Measurements from ENCODE around the gene SLC33A1.
"Not testable (repeated sequence)": the region's sequence is repeated elsewhere in the genome, so short reads cannot be mapped to it uniquely, and the experiment has no call there.

SLC33A1 gene

GRCh38 chr3:155869691-155870090 is 15.5 kb upstream of the SLC33A1 start:
- TF ChIP-seq FOXM1 (IDR thresholded peaks at IDR 0.05; ENCODE audit: borderline replicate concordance), result no peak
- no peak for TF ChIP-seq SP1 (IDR thresholded peaks at IDR 0.05)
- no peak for TF ChIP-seq LEF1 (IDR thresholded peaks at IDR 0.05; ENCODE audit: borderline replicate concordance)
- TF ChIP-seq, protein P1, sequence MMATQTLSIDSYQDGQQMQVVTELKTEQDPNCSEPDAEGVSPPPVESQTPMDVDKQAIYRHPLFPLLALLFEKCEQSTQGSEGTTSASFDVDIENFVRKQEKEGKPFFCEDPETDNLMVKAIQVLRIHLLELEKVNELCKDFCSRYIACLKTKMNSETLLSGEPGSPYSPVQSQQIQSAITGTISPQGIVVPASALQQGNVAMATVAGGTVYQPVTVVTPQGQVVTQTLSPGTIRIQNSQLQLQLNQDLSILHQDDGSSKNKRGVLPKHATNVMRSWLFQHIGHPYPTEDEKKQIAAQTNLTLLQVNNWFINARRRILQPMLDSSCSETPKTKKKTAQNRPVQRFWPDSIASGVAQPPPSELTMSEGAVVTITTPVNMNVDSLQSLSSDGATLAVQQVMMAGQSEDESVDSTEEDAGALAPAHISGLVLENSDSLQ (IDR thresholded peaks at IDR 0.05), result no peak
- no peak for TF ChIP-seq SUZ12 (IDR thresholded peaks at IDR 0.05)
- no peak for TF ChIP-seq ARNT (IDR thresholded peaks at IDR 0.05)
- no peak for TF ChIP-seq ZNF384 (IDR thresholded peaks at IDR 0.05)
- CTCF ChIA-PET, result interaction anchor here (1.0 to 1.9 kb wide), 2 partner anchors 16 to 64 kb away, joined by 4 to 9 read pairs; partner anchors contain the start of genes C3orf33 and SLC33A1
- DNase-seq (ENCODE audit: extremely low spot score), result no peak
- POLR2A ChIA-PET, result interaction anchor here (1.0 to 2.0 kb wide), 5 partner anchors 16 to 125 kb away, joined by 3 to 12 read pairs (median 3); partner anchors contain the start of genes C3orf33, PLCH1 and SLC33A1

DNA sequence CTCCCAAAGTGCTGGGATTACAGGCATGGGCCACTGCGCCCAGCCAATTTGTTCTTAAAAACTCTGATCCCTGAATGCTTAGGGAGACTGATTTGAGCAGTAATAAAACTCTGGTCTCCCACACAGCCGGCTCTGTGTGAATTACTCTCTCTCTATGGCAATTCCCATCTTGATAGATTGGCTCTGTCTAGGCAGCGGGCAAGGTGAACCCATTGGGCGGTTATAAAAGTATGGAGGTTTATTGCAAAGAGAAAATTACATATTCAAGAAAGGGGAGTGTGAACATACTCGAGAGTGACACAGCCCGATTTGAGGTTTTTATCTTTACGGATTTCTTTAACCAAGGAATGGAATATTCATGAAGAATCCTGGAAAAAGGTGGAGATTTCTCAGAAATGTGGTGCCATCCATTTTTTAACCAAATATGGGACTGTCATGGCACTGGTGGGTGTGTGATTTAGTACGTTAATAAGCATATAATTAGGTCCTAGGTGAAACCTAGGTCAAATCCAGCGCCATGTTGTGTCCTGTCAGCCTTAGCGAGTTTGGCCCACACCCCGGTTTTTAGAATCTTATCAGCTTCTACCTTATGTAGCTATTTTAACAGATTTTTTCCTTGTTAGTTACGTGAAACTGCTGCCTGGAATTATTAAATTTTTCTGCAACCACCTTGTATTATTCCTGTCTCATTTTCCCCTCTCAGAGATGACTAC is 9.0 kb upstream of the SLC33A1 start:
- DNase-seq (ENCODE audit: extremely low spot score), result no peak
- ChIA-PET POLR2A (no interaction called here), CTCF (no interaction called here)
- TF ChIP-seq, protein P1 (IDR thresholded peaks at IDR 0.05), result no peak
- TF ChIP-seq TARDBP (IDR thresholded peaks at IDR 0.05) (no peak), CTBP1 (IDR thresholded peaks at IDR 0.05; ENCODE audit: borderline replicate concordance) (no peak), L3MBTL2 (conservative IDR thresholded peaks at IDR 0.05) (no peak), BHLHE40 (IDR thresholded peaks at IDR 0.05; ENCODE audit: borderline replicate concordance) (no peak), FOXA1 (IDR thresholded peaks at IDR 0.05) (no peak), ELF4 (IDR thresholded peaks at IDR 0.05) (no peak), NFRKB (IDR thresholded peaks at IDR 0.05) (no peak), FOXK2 (IDR thresholded peaks at IDR 0.05) (no peak), LEF1 (IDR thresholded peaks at IDR 0.05; ENCODE audit: borderline replicate concordance) (no peak), SUZ12 (IDR thresholded peaks at IDR 0.05) (no peak), FOXM1 (IDR thresholded peaks at IDR 0.05; ENCODE audit: borderline replicate concordance) (no peak), HDGF (IDR thresholded peaks at IDR 0.05; ENCODE audit: borderline replicate concordance) (no peak), ARNT (IDR thresholded peaks at IDR 0.05) (no peak), SP1 (IDR thresholded peaks at IDR 0.05) (no peak), ZNF384 (IDR thresholded peaks at IDR 0.05) (no peak)

GRCh38 chr3:155862290-155862982 is 8.2 kb upstream of the SLC33A1 start:
- POLR2A ChIA-PET; CTCF ChIA-PET; DNase-seq (ENCODE audit: extremely low spot score): not testable (repeated sequence)

DNA sequence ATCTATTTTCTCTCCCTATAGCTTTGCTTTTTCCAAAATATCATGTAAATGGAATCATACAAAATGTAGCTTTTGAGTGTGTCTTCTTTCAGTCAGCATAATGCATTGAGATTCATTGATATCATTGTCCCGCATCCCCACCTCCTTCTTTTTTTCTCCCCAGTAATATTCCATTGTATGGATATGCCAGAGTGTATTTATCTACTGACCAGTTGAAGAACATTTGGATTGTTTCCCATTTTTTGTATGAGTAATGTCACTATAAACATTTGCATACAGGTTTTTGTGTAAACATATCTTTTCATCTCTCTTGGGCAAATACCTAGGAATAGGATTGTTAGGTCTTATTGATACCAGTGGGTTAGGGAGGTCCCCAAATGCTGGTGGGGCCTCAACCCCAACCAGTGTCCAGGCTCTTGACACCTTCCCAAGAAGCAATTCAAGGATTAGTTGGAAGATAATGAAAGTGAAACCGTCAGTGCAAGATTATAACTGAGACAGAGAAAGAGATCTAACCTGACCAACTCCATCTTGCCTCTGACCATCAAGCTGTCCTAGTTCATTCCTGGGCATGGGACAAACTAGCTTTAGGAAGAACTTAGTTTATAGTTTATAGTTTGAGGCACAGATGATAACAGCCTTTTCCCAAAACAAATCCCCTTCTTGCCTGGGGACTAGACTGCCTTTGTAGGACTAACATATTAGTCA is 7.4 kb upstream of the SLC33A1 start:
- CTCF ChIA-PET, result no interaction called here
- TF ChIP-seq SP1 (IDR thresholded peaks at IDR 0.05) (no peak), TARDBP (IDR thresholded peaks at IDR 0.05) (no peak), ELF4 (IDR thresholded peaks at IDR 0.05) (no peak), LEF1 (IDR thresholded peaks at IDR 0.05; ENCODE audit: borderline replicate concordance) (no peak), ARNT (IDR thresholded peaks at IDR 0.05) (no peak), FOXM1 (IDR thresholded peaks at IDR 0.05; ENCODE audit: borderline replicate concordance) (no peak), SUZ12 (IDR thresholded peaks at IDR 0.05) (no peak), FOXA1 (IDR thresholded peaks at IDR 0.05) (no peak), BHLHE40 (IDR thresholded peaks at IDR 0.05; ENCODE audit: borderline replicate concordance) (no peak), ZNF384 (IDR thresholded peaks at IDR 0.05) (no peak), FOXK2 (IDR thresholded peaks at IDR 0.05) (no peak), NFRKB (IDR thresholded peaks at IDR 0.05) (no peak)
- DNase-seq (ENCODE audit: extremely low spot score), result no peak

DNA sequence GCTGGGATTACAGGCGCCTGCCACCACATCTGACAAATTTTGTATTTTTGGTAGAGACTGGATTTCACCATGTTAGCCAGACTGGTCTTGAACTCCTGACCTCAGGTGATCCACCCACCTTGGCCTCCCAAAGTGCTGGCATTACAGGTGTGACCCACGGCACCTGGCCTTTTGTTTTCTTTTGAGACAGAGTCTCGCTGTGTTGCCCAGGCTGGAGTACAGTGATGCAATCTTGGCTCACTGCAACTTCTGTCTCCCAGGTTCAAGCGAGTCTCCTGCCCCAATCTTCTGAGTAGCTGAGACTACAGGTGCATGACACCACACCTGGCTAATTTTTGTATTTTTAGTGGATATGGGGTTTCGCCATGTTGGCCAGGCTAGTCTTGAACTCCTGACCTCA is 6.2 kb upstream of the SLC33A1 start:
- CTCF ChIA-PET, result not testable (repeated sequence)
- POLR2A ChIA-PET, result interaction anchor here (0.6 kb wide), 1 partner anchor 55 kb away, joined by 4 read pairs; no protein-coding TSS in a partner anchor

More for the DNA sequence above, 7.4 kb upstream of the SLC33A1 start:
- POLR2A ChIA-PET, result no interaction called here

DNA sequence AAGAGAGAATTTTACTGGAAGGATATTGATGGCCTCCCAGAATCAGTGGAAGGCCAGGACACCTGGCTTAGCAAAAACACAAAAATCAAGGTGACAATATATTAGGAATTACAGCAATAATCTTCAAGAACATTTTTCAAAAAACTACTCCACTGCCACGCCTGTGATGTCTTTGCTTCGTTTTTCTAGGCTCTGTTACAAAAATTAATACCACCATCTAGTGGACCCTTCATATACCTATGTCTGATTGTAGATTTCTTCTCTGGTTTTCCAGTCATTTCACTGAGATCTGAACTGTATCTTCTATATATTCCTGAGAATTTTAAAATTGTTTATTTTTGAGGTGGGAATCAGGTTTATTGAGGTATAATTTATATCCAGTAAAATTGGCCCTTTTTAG is 5.6 kb upstream of the SLC33A1 start:
- POLR2A ChIA-PET, result no interaction called here
- CTCF ChIA-PET, result no interaction called here
- DNase-seq (ENCODE audit: extremely low spot score), result no peak
- TF ChIP-seq TARDBP (IDR thresholded peaks at IDR 0.05) (no peak), FOXA1 (IDR thresholded peaks at IDR 0.05) (no peak), CTBP1 (IDR thresholded peaks at IDR 0.05; ENCODE audit: borderline replicate concordance) (no peak), SUZ12 (IDR thresholded peaks at IDR 0.05) (no peak), ZNF384 (IDR thresholded peaks at IDR 0.05) (no peak), SP1 (IDR thresholded peaks at IDR 0.05) (no peak), HDGF (IDR thresholded peaks at IDR 0.05; ENCODE audit: borderline replicate concordance) (no peak), LEF1 (IDR thresholded peaks at IDR 0.05; ENCODE audit: borderline replicate concordance) (no peak), ARNT (IDR thresholded peaks at IDR 0.05) (no peak), FOXK2 (IDR thresholded peaks at IDR 0.05) (no peak), NFRKB (IDR thresholded peaks at IDR 0.05) (no peak), BHLHE40 (IDR thresholded peaks at IDR 0.05; ENCODE audit: borderline replicate concordance) (no peak)
- TF ChIP-seq, protein P1 (IDR thresholded peaks at IDR 0.05), result no peak

More for the DNA sequence above, 6.2 kb upstream of the SLC33A1 start:
- DNase-seq (ENCODE audit: extremely low spot score), result not testable (repeated sequence)
